Body of pancreas (tissue), 4 donors: Measurements from ENCODE around the gene RPGRIP1L. TPM values are rescaled to one million over a fixed set of nuclear protein-coding genes. Genes with fewer than 3 reads are reported as not detected.
"Not testable (repeated sequence)": the region's sequence is repeated elsewhere in the genome, so short reads cannot be mapped to it uniquely, and the experiment has no call there.

Experiments used
- ATAC-seq: fragments of 150-250 bp; one replicate; pipeline ENCODE4 v1.9.1; 2016
- DNase-seq, 4 donors: peaks; one replicate each; pipeline ENCODE4 v3.0.0-alpha.2; 2019
- H3K27ac ChIP-seq, 4 donors: fragments of 200-600 bp; sonication (generic); 1 replicate in 3 of 4; 2 replicates in 1 of 4; pipeline versions ENCODE4 v1.5.1 to v1.6.1; 2016 to 2019; ENCODE audit warnings: mild to moderate bottlenecking in 1 of 4, mixed read lengths in 1 of 4, moderate library complexity in 1 of 4
- H3K27me3 ChIP-seq, 2 donors: fragments of 200-600 bp; sonication (generic); one replicate each; pipeline ENCODE4 v1.6.0; 2016; ENCODE audit warnings: mild to moderate bottlenecking in 1 of 2
- H3K36me3 ChIP-seq, 2 donors: fragments of 200-600 bp; sonication (generic); replicated peaks in 1 of 2; 2 replicates each; pipeline ENCODE4 v1.5.1; 2016; ENCODE audit warnings: low read depth in 2 of 2; ENCODE audit not compliant: insufficient read depth in 1 of 2
- H3K4me1 ChIP-seq: fragments of 200-600 bp; sonication (generic); one replicate; pipeline ENCODE4 v1.6.0; 2016
- H3K4me3 ChIP-seq, 2 donors: fragments of 200-600 bp; sonication (generic); 1 replicate in 1 of 2; 2 replicates in 1 of 2; pipeline ENCODE4 v1.5.1; 2016 to 2019
- H3K9me3 ChIP-seq, 3 donors: fragments of 200-600 bp; sonication (generic); 1 replicate in 2 of 3; 2 replicates in 1 of 3; pipeline ENCODE4 v1.5.1; 2016
- POLR2A ChIP-seq, 3 donors: fragments of 450-650 bp; IDR thresholded peaks; one replicate each; pipeline ENCODE4 v1.6.1; 2016; ENCODE audit warnings: antibody characterized with exemption in 3 of 3, mild to moderate bottlenecking in 2 of 3
- WGBS, 2 donors: methylation state at CpG; one replicate each; pipeline ENCODE4 v1.1.5; 2017; 5-methylcytosine and 5-hydroxymethylcytosine counted together
- intact Hi-C: fragments of 100-400 bp; cut with DNase I; formaldehyde crosslinking; loops from one replicate; pipeline ENCODE4 v1.15.1; 2023
- total RNA-seq, 2 donors: library from RNA; depleted of rRNA; stranded (reverse); fragments of >200 nt; gene quantifications; one replicate each; pipeline ENCODE4 v1.1.0, GENCODE V29; 2016
- TF ChIP-seq, protein P1 (sequence below), 7 experiments: fragments of 450-650 bp in 4 of 7; fragments of 200-600 bp in 3 of 7; sonication (generic) in 3 of 7; IDR thresholded peaks; one replicate each; pipeline ENCODE4 v1.5.1; 2016 to 2019; ENCODE audit warnings: antibody characterized with exemption in 7 of 7

RPGRIP1L gene
- total RNA-seq, 2 donors from 2014 or later, result 2.9 to 4.3 TPM

DNA sequence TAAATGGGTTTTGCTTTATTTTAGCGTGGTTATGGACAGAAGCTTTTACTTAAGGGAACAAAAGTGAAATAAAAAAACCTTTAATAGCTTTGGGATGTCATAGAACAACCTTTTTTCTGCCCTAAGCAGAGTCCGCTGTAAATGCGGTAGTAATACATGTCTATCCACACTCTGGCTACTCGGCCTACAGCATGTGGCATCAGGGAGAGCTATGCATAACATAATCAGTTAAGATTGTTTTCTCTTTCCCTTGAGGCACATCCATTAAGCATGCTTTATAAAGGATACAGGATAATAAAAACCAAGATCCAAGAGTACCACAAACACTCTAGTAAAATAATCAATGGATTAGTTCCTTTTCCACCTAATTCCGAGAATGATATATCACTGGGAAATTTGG lies 10.3 kb downstream of the RPGRIP1L start:
- Histone ChIP-seq H3K9me3 (no peaks in the 10 kb centered on the region), H3K27me3 (no peaks in the 10 kb centered on the region), H3K27ac (no peak overlapping the region), H3K36me3 (no peaks in the 10 kb centered on the region), H3K4me1 (no peaks in the 10 kb centered on the region), H3K4me3 (no peak overlapping the region)
- 95 to 99% methylated on average over 5 of the region's 5 CpGs for WGBS, 2 donors
- TF ChIP-seq POLR2A (IDR thresholded peaks at IDR 0.05), result no peak
- TF ChIP-seq, protein P1, sequence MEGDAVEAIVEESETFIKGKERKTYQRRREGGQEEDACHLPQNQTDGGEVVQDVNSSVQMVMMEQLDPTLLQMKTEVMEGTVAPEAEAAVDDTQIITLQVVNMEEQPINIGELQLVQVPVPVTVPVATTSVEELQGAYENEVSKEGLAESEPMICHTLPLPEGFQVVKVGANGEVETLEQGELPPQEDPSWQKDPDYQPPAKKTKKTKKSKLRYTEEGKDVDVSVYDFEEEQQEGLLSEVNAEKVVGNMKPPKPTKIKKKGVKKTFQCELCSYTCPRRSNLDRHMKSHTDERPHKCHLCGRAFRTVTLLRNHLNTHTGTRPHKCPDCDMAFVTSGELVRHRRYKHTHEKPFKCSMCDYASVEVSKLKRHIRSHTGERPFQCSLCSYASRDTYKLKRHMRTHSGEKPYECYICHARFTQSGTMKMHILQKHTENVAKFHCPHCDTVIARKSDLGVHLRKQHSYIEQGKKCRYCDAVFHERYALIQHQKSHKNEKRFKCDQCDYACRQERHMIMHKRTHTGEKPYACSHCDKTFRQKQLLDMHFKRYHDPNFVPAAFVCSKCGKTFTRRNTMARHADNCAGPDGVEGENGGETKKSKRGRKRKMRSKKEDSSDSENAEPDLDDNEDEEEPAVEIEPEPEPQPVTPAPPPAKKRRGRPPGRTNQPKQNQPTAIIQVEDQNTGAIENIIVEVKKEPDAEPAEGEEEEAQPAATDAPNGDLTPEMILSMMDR (IDR thresholded peaks at IDR 0.05), result no peak
- intact Hi-C loops, result no loop called here
- no peak for ATAC-seq
- DNase-seq, result no peak

DNA sequence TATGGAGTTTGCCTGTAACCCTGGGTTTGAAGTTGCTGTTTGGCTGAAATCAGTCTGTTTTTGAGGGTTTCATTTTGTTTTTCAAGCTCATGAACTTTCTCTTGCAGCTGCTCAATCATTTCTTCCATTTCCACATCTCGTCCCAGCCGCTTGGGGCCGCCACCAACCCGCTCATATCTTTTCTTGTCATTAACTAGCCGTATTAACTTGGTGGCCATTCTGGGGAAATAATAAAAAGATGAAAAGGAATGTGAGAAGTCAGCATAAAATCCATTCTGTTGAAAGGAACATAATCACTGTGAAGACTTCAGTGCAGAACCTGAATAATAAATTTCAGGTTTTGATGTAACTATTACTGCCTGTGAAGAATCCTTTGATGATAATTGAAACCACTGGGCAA lies 11.5 kb downstream of the RPGRIP1L start:
- H3K27ac ChIP-seq, result no peak overlapping the region
- H3K36me3 ChIP-seq, result no peaks in the 10 kb centered on the region
- DNase-seq (no peak), ATAC-seq (no peak)
- no peaks in the 10 kb centered on the region for H3K27me3 ChIP-seq
- intact Hi-C loops, result no loop called here
- 88 to 94% methylated on average over 5 of the region's 5 CpGs for WGBS, 2 donors
- TF ChIP-seq, protein P1 (IDR thresholded peaks at IDR 0.05), result no peak
- TF ChIP-seq POLR2A (IDR thresholded peaks at IDR 0.05), result no peak
- H3K4me1 ChIP-seq, result no peaks in the 10 kb centered on the region
- no peaks in the 10 kb centered on the region for H3K9me3 ChIP-seq
- H3K4me3 ChIP-seq, result no peak overlapping the region

DNA sequence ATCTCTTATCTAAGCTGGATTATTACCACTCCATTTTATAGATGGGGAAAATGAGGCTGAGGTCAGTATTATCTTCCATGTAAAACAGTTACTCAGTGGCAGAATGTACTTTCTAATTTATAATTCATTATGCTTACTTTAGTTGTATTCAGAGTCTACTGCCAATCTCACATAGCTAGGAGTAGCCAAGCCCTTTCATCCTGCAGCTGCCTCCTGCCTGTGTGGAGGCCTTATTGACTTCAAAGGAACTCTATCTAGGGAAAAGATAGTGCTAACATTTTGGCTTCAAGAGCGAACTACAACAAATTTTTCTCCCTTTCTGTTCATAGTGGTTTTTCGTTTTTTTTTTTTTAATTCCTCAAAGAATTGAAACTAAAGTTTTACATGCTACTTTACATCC lies 12.9 kb downstream of the RPGRIP1L start:
- ATAC-seq (no peak), DNase-seq (no peak)
- Histone ChIP-seq H3K4me3 (no peak overlapping the region), H3K27me3 (no peaks in the 10 kb centered on the region), H3K36me3 (no peaks in the 10 kb centered on the region), H3K27ac (no peak overlapping the region), H3K9me3 (no peaks in the 10 kb centered on the region), H3K4me1 (no peaks in the 10 kb centered on the region)
- intact Hi-C loops, result no loop called here
- no peak for TF ChIP-seq POLR2A (IDR thresholded peaks at IDR 0.05)
- TF ChIP-seq, protein P1 (IDR thresholded peaks at IDR 0.05), result no peak
- whole genome bisulfite sequencing, 2 donors, result 83 to 88% methylated on average over 2 of the region's 2 CpGs

DNA sequence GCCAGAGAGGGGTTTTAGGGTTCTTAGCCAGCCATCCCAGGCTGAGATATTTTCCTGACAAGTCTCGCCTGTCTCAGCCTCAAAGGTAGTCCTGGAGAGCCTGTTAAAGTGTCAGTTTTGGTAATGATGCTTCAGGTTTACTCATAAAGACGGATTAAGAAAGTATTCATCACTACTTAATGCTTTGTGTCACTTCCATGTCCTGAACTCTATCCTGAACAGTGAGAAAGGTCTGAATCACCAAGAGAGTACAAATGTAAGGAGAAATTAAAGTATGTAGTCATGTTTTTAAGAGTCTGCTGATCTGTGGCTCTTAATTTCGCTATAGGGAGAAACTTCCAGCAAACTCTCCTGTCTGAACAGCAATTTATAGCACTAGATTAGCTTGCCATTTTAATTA lies 14.0 kb downstream of the RPGRIP1L start:
- H3K27me3 ChIP-seq, result no peaks in the 10 kb centered on the region
- ATAC-seq (no peak), DNase-seq (no peak)
- no peaks in the 10 kb centered on the region for H3K4me1 ChIP-seq
- no peaks in the 10 kb centered on the region for H3K36me3 ChIP-seq
- WGBS, 2 donors, result 85 to 93% methylated on average over 3 of the region's 3 CpGs
- H3K4me3 ChIP-seq, result no peak overlapping the region
- TF ChIP-seq, protein P1 (IDR thresholded peaks at IDR 0.05), result no peak
- TF ChIP-seq POLR2A (IDR thresholded peaks at IDR 0.05), result no peak
- H3K9me3 ChIP-seq, result no peaks in the 10 kb centered on the region
- no peak overlapping the region for H3K27ac ChIP-seq
- intact Hi-C loops, result no loop called here

DNA sequence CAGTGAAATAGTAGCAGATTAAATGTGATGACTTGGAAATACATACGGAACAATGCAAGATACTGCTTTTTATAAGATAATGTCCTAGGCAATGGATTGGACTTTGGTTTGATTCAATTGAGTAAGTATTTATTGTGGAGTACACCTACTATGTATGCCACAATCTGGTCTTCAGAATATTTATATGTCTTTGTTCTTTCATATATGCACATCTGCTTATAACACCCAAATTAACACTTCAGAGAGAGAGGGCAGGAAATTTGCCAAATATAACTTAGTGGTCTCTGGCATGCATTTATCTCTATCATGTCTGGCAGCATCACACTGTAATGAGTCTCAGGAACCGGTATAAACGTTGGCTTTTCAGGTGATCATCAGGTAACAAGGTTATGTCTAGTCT lies 16.9 kb downstream of the RPGRIP1L start:
- no peaks in the 10 kb centered on the region for H3K36me3 ChIP-seq
- TF ChIP-seq POLR2A (IDR thresholded peaks at IDR 0.05), result no peak
- TF ChIP-seq, protein P1 (IDR thresholded peaks at IDR 0.05), result no peak
- 66 to 71% methylated on average over 3 of the region's 3 CpGs for WGBS, 2 donors
- intact Hi-C loops, result no loop called here
- H3K27ac ChIP-seq, result no peak overlapping the region
- ATAC-seq, result no peak
- DNase-seq, result no peak
- no peak overlapping the region for H3K4me3 ChIP-seq
- H3K27me3 ChIP-seq, result no peaks in the 10 kb centered on the region
- no peaks in the 10 kb centered on the region for H3K9me3 ChIP-seq
- H3K4me1 ChIP-seq, result no peaks in the 10 kb centered on the region

DNA sequence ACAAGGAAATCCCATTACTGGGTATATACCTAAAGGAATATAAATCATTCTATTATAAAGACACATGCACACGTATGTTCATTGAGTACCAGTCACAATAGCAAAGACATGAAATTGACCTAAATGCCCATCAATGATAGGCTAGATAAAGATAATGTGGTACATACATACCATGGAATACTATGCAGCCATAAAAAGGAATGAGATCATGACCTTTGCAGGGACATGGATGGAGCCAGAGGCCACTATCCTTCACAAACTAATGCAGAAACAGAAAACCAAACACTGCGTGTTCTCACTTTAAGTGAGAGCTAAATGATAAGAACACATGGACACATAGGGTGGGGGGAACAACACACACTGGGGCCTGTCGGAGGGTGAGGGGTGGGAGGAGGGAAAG lies 18.3 kb downstream of the RPGRIP1L start:
- H3K9me3 ChIP-seq, ATAC-seq, DNase-seq, H3K4me3 ChIP-seq, H3K36me3 ChIP-seq, H3K27ac ChIP-seq, H3K4me1 ChIP-seq, intact Hi-C loops, H3K27me3 ChIP-seq: not testable (repeated sequence)
- 94 to 98% methylated on average over 3 of the region's 3 CpGs for WGBS, 2 donors
